IMR-90 (cell line): ENCODE measurements around the gene CPEB3.
A peak's percentile ranks its signal among the peaks of the same experiment; 100 is the strongest.

ENCODE experiments used
- BHLHE40 ChIP-seq: fragments of 150-350 bp; IDR thresholded peaks from 2 replicates; pipeline ENCODE4 v1.6.1; 2016; ENCODE audit warnings: mild to moderate bottlenecking, low read depth, low read length
- CEBPB ChIP-seq: IDR thresholded peaks from 2 replicates; pipeline ENCODE4 v1.6.1; 2012; ENCODE audit warnings: low read depth, low read length, improper control_type of control experiment
- CHD1 ChIP-seq: IDR thresholded peaks from 2 replicates; pipeline ENCODE4 v1.6.1; 2012; ENCODE audit warnings: low read depth, low read length, improper control_type of control experiment
- CTCF ChIP-seq: conservative IDR thresholded peaks from 2 replicates; pipeline ENCODE4 v1.5.1; 2012; ENCODE audit warnings: mild to moderate bottlenecking, low read depth, low read length, improper control_type of control experiment
- FOS ChIP-seq: fragments of 150-350 bp; IDR thresholded peaks from 2 replicates; pipeline ENCODE4 v1.6.1; 2016; ENCODE audit warnings: low read depth, low read length
- MAZ ChIP-seq: IDR thresholded peaks from 2 replicates; pipeline ENCODE4 v1.6.1; 2012; ENCODE audit warnings: low read depth, mild to moderate bottlenecking, low read length, improper control_type of control experiment, moderate library complexity, borderline replicate concordance
- MXI1 ChIP-seq: IDR thresholded peaks from 2 replicates; pipeline ENCODE4 v1.6.1; 2012; ENCODE audit warnings: low read depth, mild to moderate bottlenecking, low read length, moderate library complexity, borderline replicate concordance
- NFE2L2 ChIP-seq: fragments of 150-350 bp; IDR thresholded peaks from 2 replicates; pipeline ENCODE4 v1.6.1; 2016; ENCODE audit warnings: low read depth, mild to moderate bottlenecking, low read length
- POLR2A ChIP-seq: IDR thresholded peaks from 2 replicates; pipeline ENCODE4 v1.6.1; 2012; ENCODE audit warnings: mild to moderate bottlenecking, low read depth, low read length
- RAD21 ChIP-seq: IDR thresholded peaks from 2 replicates; pipeline ENCODE4 v1.6.1; 2012; ENCODE audit warnings: low read length, improper control_type of control experiment
- RFX5 ChIP-seq: IDR thresholded peaks from 2 replicates; pipeline ENCODE4 v1.8.0; 2012; ENCODE audit warnings: low read depth, mild to moderate bottlenecking, low read length, moderate library complexity
- SMC3 ChIP-seq: fragments of 150-350 bp; IDR thresholded peaks from 2 replicates; pipeline ENCODE4 v1.6.1; 2016; ENCODE audit warnings: low read depth, mild to moderate bottlenecking, antibody characterized with exemption, low read length, moderate library complexity
- TF ChIP-seq, protein P1 (sequence below): fragments of 150-350 bp; IDR thresholded peaks from 2 replicates; pipeline ENCODE4 v1.6.1; 2017; ENCODE audit warnings: mild to moderate bottlenecking, antibody characterized with exemption, low read length, low read depth
- TF ChIP-seq, protein P2 (sequence below): fragments of 150-350 bp; IDR thresholded peaks from 2 replicates; pipeline ENCODE4 v1.6.1; 2016; ENCODE audit warnings: low read depth, mild to moderate bottlenecking, low read length, moderate library complexity, borderline replicate concordance

DNA sequence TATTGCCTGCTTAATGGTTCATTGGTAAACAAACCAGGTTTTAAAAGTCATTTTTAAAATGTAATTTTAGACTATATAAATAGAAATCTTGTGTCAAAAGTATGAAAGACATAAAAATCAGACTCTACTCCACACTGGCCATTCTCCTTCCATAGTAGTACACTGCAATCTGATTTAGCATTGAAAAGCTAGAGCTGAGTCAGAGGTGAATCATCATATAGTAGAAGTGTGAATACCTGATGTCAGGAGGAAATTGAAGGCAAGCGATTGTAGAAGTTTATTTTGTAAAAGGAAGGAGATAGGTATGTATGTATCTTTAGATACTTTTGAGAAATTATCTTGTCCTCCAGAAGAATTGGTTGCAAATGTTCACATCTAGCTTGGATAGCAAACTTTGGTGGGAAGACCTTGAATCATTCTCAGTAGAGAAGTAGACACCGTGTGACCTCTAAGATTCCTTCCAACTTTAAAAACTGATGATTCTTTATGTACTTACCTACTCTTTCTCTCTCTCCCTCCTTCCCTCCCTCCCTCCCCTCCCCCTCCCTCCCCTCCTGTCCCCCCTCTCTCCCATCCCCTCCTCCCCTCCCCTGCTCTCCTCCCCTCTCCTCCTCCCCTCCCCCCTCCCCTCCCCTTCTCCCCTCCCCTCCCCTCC is 279.2 kb downstream of the CPEB3 start:
- no peak for TF ChIP-seq RFX5
- TF ChIP-seq CTCF, result no peak
- no peak for TF ChIP-seq CEBPB
- TF ChIP-seq FOS, result peak; percentile 72
- TF ChIP-seq, protein P1, sequence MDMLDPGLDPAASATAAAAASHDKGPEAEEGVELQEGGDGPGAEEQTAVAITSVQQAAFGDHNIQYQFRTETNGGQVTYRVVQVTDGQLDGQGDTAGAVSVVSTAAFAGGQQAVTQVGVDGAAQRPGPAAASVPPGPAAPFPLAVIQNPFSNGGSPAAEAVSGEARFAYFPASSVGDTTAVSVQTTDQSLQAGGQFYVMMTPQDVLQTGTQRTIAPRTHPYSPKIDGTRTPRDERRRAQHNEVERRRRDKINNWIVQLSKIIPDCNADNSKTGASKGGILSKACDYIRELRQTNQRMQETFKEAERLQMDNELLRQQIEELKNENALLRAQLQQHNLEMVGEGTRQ, result no peak
- no peak for TF ChIP-seq POLR2A
- no peak for TF ChIP-seq MXI1
- TF ChIP-seq SMC3, result no peak
- TF ChIP-seq NFE2L2, result no peak
- no peak for TF ChIP-seq RAD21
- no peak for TF ChIP-seq CHD1
- TF ChIP-seq, protein P2, sequence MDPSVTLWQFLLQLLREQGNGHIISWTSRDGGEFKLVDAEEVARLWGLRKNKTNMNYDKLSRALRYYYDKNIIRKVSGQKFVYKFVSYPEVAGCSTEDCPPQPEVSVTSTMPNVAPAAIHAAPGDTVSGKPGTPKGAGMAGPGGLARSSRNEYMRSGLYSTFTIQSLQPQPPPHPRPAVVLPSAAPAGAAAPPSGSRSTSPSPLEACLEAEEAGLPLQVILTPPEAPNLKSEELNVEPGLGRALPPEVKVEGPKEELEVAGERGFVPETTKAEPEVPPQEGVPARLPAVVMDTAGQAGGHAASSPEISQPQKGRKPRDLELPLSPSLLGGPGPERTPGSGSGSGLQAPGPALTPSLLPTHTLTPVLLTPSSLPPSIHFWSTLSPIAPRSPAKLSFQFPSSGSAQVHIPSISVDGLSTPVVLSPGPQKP, result no peak
- no peak for TF ChIP-seq MAZ
- no peak for TF ChIP-seq BHLHE40
